OCI-LY7 (cell line): ENCODE results near the gene CAPN14. TPM values are rescaled to one million over a fixed set of nuclear protein-coding genes. Genes with fewer than 3 reads are reported as not detected.

ENCODE experiments used
- BruUV-seq: library from RNA; stranded (reverse); fragments of 400-500 nt; replicated peaks from 2 replicates; lab custom pipeline; 2021; lab: Mats Ljungman, UMichigan
- CTCF ChIA-PET: fragments of 300-600 bp; sonication (Branson Sonifier 250); formaldehyde crosslinking; loops from one replicate; lab custom pipeline; 2022; ENCODE audit warnings: antibody characterized with exemption; ENCODE audit not compliant: unreplicated experiment; lab: Charles Lee
- POLR2A ChIA-PET: fragments of 300-600 bp; sonication (Branson Sonifier 250); formaldehyde crosslinking; loops from one replicate; lab custom pipeline; 2022; ENCODE audit warnings: antibody characterized with exemption; lab: Charles Lee
- DNase-seq: peaks from one replicate; pipeline ENCODE4 v3.0.0-alpha.2; 2015; ENCODE audit warnings: low spot score
- H2AFZ ChIP-seq: fragments of 200-600 bp; sonication (generic), shearing (Covaris generic); 2 replicates; pipeline ENCODE4 v1.6.1; 2014; ENCODE audit warnings: mild to moderate bottlenecking, antibody characterized with exemption, low read length, moderate library complexity
- H3K27ac ChIP-seq: fragments of 200-600 bp; sonication (generic); 2 replicates; pipeline ENCODE4 v1.5.1; 2014; ENCODE audit warnings: mixed run types, low read depth, mild to moderate bottlenecking, moderate library complexity, low read length, inconsistent platforms; ENCODE audit not compliant: poor library complexity, severe bottlenecking
- H3K36me3 ChIP-seq: fragments of 200-600 bp; sonication (generic); 2 replicates; pipeline ENCODE4 v1.6.1; 2014; ENCODE audit warnings: mild to moderate bottlenecking, antibody characterized with exemption, low read length, moderate library complexity, mixed read lengths; ENCODE audit not compliant: insufficient read depth
- H3K4me1 ChIP-seq: fragments of 200-600 bp; sonication (generic); 2 replicates; pipeline ENCODE4 v1.5.1; 2014; ENCODE audit warnings: mild to moderate bottlenecking, low read length; ENCODE audit not compliant: insufficient read depth, poor library complexity, severe bottlenecking
- H3K4me2 ChIP-seq: fragments of 200-600 bp; sonication (generic); 2 replicates; pipeline ENCODE4 v1.6.1; 2014; ENCODE audit warnings: mild to moderate bottlenecking, low read length
- H3K4me3 ChIP-seq: fragments of 200-600 bp; sonication (generic); 2 replicates; pipeline ENCODE4 v1.5.1; 2014; ENCODE audit warnings: mild to moderate bottlenecking, low read depth, low read length; ENCODE audit not compliant: poor library complexity, severe bottlenecking
- H3K79me2 ChIP-seq: fragments of 200-600 bp; sonication (generic); 2 replicates; pipeline ENCODE4 v1.6.1; 2016; ENCODE audit warnings: low read depth, mild to moderate bottlenecking, low read length, moderate library complexity, mixed read lengths; ENCODE audit not compliant: insufficient read depth
- H3K9me2 ChIP-seq: fragments of 200-600 bp; sonication (generic); 2 replicates; pipeline ENCODE4 v1.6.1; 2016; ENCODE audit warnings: mild to moderate bottlenecking, low read length, mixed read lengths; ENCODE audit not compliant: insufficient read depth
- H3K9me3 ChIP-seq: fragments of 200-600 bp; sonication (generic); 2 replicates; pipeline ENCODE4 v1.6.1; 2014; ENCODE audit warnings: mild to moderate bottlenecking, mixed run types, low read length, mixed read lengths
- H4K20me1 ChIP-seq: fragments of 200-600 bp; sonication (generic); 2 replicates; pipeline ENCODE4 v1.6.1; 2014; ENCODE audit warnings: mild to moderate bottlenecking, antibody characterized with exemption, low read length, moderate library complexity, mixed read lengths; ENCODE audit not compliant: insufficient read depth
- EZH2phosphoT487 ChIP-seq: fragments of 200-600 bp; sonication (generic); IDR thresholded peaks from 2 replicates; pipeline ENCODE4 v1.6.1; 2018; ENCODE audit warnings: low read depth, borderline replicate concordance, mild to moderate bottlenecking, mixed run types, antibody characterized with exemption, low read length, moderate library complexity, mixed read lengths
- intact Hi-C: fragments of 100-400 bp; cut with micrococcal nuclease; formaldehyde crosslinking; loops from one replicate; pipeline ENCODE4 v1.10.0; 2022; ENCODE audit not compliant: unreplicated experiment
- total RNA-seq, 2 experiments: library from RNA; depleted of rRNA in 1 of 2; stranded (reverse); fragments of >200 nt in 1 of 2; shearing (Covaris generic) in 1 of 2; gene quantifications; 2 replicates each; pipeline ENCODE4 v1.2.3, GENCODE V29; 2014 to 2022
- TF ChIP-seq, protein P1 (sequence below): fragments of 200-600 bp; sonication (generic); conservative IDR thresholded peaks from 2 replicates; pipeline ENCODE4 v1.5.1; 2014; ENCODE audit warnings: mild to moderate bottlenecking, antibody characterized with exemption, low read length, moderate library complexity, mixed read lengths

CAPN14 gene
- total RNA-seq, 2 experiments from 2014 or later = 1.4 to 4.0 TPM

DNA sequence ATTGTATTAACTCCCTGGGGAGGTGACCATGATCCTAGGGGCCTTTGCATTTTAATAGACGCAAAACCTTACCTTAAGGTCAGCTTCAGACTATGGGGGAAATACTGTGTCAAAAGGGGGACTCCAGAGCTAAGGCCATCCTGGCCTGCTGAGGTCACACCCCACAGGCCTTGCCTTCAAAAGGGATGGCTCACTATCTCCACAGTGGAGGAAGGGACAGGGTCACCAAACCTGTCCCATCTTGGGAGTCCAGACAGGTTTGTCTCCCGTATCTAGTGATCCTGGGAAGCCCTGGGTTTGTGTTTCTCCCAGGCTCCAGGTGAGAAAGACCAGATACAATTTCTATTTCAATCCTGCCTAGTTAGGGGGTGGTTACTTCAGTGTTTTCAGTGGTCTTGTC lies 24.9 kb downstream of the CAPN14 start:
- Histone ChIP-seq H3K4me2 (no peak overlapping the region), H2AFZ (no peak overlapping the region), H3K4me3 (no peak overlapping the region), H4K20me1 (no peaks in the 10 kb centered on the region), H3K27ac (no peak overlapping the region), H3K9me2 (no peaks in the 10 kb centered on the region), H3K9me3 (no peaks in the 10 kb centered on the region), H3K79me2 (no peaks in the 10 kb centered on the region), H3K36me3 (no peaks in the 10 kb centered on the region), H3K4me1 (no peaks in the 10 kb centered on the region)
- intact Hi-C loops = no loop called here
- ChIA-PET CTCF (no interaction called here), POLR2A (no interaction called here)
- DNase-seq = no peak
- BruUV-seq = no TSS peak
- TF ChIP-seq EZH2phosphoT487 = no peak
- TF ChIP-seq, protein P1, sequence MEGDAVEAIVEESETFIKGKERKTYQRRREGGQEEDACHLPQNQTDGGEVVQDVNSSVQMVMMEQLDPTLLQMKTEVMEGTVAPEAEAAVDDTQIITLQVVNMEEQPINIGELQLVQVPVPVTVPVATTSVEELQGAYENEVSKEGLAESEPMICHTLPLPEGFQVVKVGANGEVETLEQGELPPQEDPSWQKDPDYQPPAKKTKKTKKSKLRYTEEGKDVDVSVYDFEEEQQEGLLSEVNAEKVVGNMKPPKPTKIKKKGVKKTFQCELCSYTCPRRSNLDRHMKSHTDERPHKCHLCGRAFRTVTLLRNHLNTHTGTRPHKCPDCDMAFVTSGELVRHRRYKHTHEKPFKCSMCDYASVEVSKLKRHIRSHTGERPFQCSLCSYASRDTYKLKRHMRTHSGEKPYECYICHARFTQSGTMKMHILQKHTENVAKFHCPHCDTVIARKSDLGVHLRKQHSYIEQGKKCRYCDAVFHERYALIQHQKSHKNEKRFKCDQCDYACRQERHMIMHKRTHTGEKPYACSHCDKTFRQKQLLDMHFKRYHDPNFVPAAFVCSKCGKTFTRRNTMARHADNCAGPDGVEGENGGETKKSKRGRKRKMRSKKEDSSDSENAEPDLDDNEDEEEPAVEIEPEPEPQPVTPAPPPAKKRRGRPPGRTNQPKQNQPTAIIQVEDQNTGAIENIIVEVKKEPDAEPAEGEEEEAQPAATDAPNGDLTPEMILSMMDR = no peak

- H3K27ac ChIP-seq = no peak overlapping the region
- BruUV-seq = no TSS peak
- no peaks in the 10 kb centered on the region for H3K4me1 ChIP-seq
- H3K9me2 ChIP-seq = no peaks in the 10 kb centered on the region
- DNase-seq = no peak
- no peak overlapping the region for H3K4me3 ChIP-seq
- no peaks in the 10 kb centered on the region for H4K20me1 ChIP-seq
- TF ChIP-seq EZH2phosphoT487 = no peak
- TF ChIP-seq, protein P1 = no peak
- H3K9me3 ChIP-seq = no peaks in the 10 kb centered on the region
- ChIA-PET POLR2A (no interaction called here), CTCF (no interaction called here)
- intact Hi-C loops = no loop called here
- no peaks in the 10 kb centered on the region for H3K36me3 ChIP-seq
- H3K4me2 ChIP-seq = no peak overlapping the region
- no peaks in the 10 kb centered on the region for H3K79me2 ChIP-seq
- H2AFZ ChIP-seq = no peak overlapping the region
These were observed 25.4 kb downstream of the CAPN14 start for GRCh38 chr2:31191931-31192330.

- Histone ChIP-seq H3K36me3 (no peaks in the 10 kb centered on the region), H3K79me2 (no peaks in the 10 kb centered on the region), H3K4me3 (no peak overlapping the region), H3K4me2 (no peak overlapping the region), H3K27ac (no peak overlapping the region), H3K9me3 (no peaks in the 10 kb centered on the region), H2AFZ (no peak overlapping the region), H3K9me2 (no peaks in the 10 kb centered on the region), H3K4me1 (no peaks in the 10 kb centered on the region), H4K20me1 (no peaks in the 10 kb centered on the region)
- POLR2A ChIA-PET = interaction anchor here (0.9 kb wide), 1 partner anchor 11 kb away, joined by 3 read pairs; no protein-coding TSS in a partner anchor
- CTCF ChIA-PET = no interaction called here
- intact Hi-C loops = no loop called here
- DNase-seq = no peak
- TF ChIP-seq, protein P1 = no peak
- no peak for TF ChIP-seq EZH2phosphoT487
- no TSS peak for BruUV-seq
These were observed 27.1 kb downstream of the CAPN14 start for GRCh38 chr2:31190188-31190587.
